Endothelial cell of umbilical vein (primary cell): Measurements from ENCODE around the gene GSTO2. TPM values are rescaled to one million over a fixed set of nuclear protein-coding genes. Genes with fewer than 3 reads are reported as not detected.

ENCODE experiments used
- BruUV-seq: library from RNA; stranded (reverse); fragments of 400-500 nt; replicated peaks from 2 replicates; lab custom pipeline; 2021; lab: Mats Ljungman, UMichigan
- CTCF ChIA-PET: fragments of 300-600, 350-600 bp; sonication (Branson Sonifier 250); formaldehyde crosslinking; loops from one replicate; lab custom pipeline; 2021; ENCODE audit warnings: antibody characterized with exemption, inconsistent platforms; lab: Charles Lee
- POLR2A ChIA-PET: fragments of 300-600, 350-600 bp; sonication (Branson Sonifier 250); formaldehyde crosslinking; loops from one replicate; lab custom pipeline; 2021; ENCODE audit warnings: antibody characterized with exemption, inconsistent platforms; lab: Charles Lee
- DNase-seq: peaks from one replicate; pipeline ENCODE4 v3.0.0-alpha.2; 2011; ENCODE audit warnings: low read depth, low spot score
- FAIRE-seq: peaks from 2 replicates; lab custom pipeline; 2011; peaks lifted over from hg19 to GRCh38; lab: Jason Lieb, UNC
- H2AFZ ChIP-seq: 2 replicates; pipeline ENCODE4 v1.6.0; 2012; ENCODE audit warnings: low read depth, low read length, control low read depth, inconsistent platforms
- H3K27ac ChIP-seq: 2 replicates; pipeline ENCODE4 v1.5.1; 2011; ENCODE audit warnings: low read depth, mild to moderate bottlenecking, control low read depth, low read length, moderate library complexity; ENCODE audit not compliant: insufficient read depth
- H3K27me3 ChIP-seq, 2 experiments: 2 replicates each; pipeline versions ENCODE4 v1.6.0 to v1.6.1; 2011; ENCODE audit warnings: low read length in 2 of 2, mixed read lengths in 1 of 2; ENCODE audit not compliant: control insufficient read depth in 2 of 2, insufficient read depth in 2 of 2
- H3K36me3 ChIP-seq, 2 experiments: 2 replicates in 1 of 2; 3 replicates in 1 of 2; pipeline ENCODE4 v1.5.1; 2011; ENCODE audit warnings: low read length in 2 of 2, mild to moderate bottlenecking in 1 of 2, moderate library complexity in 1 of 2; ENCODE audit not compliant: control insufficient read depth in 2 of 2, insufficient read depth in 2 of 2; ENCODE audit errors: extremely low read depth in 1 of 2
- H3K4me1 ChIP-seq: 3 replicates; pipeline ENCODE4 v1.5.1; 2011; ENCODE audit warnings: mild to moderate bottlenecking, low read length; ENCODE audit not compliant: control insufficient read depth, insufficient read depth; ENCODE audit errors: extremely low read depth
- H3K4me2 ChIP-seq: 2 replicates; pipeline ENCODE4 v1.6.1; 2011; ENCODE audit warnings: low read length, control low read depth, mixed read lengths; ENCODE audit not compliant: insufficient read depth
- H3K4me3 ChIP-seq, 3 experiments: fragments of 200-600 bp in 1 of 3; sonication (generic), shearing (Covaris generic) in 1 of 3; replicated peaks in 1 of 3; 2 replicates each; pipeline ENCODE4 v1.5.1; 2011 to 2016; ENCODE audit warnings: control low read depth in 3 of 3, low read length in 3 of 3, mild to moderate bottlenecking in 2 of 3, inconsistent platforms in 1 of 3, low read depth in 1 of 3, moderate library complexity in 1 of 3; ENCODE audit not compliant: insufficient read depth in 1 of 3
- H3K79me2 ChIP-seq: 2 replicates; pipeline ENCODE4 v1.6.0; 2012; ENCODE audit warnings: low read length, inconsistent platforms; ENCODE audit not compliant: control insufficient read depth, insufficient read depth
- H3K9ac ChIP-seq: replicated peaks from 2 replicates; pipeline ENCODE3; 2011; ENCODE audit warnings: low read length, control low read depth; ENCODE audit not compliant: insufficient read depth; ENCODE audit errors: extremely low read depth
- H3K9me1 ChIP-seq: replicated peaks from 3 replicates; pipeline ENCODE4 v1.6.0; 2011; ENCODE audit warnings: mild to moderate bottlenecking, low read length; ENCODE audit not compliant: control insufficient read depth, insufficient read depth; ENCODE audit errors: extremely low read depth
- H3K9me3 ChIP-seq: replicated peaks from 2 replicates; pipeline ENCODE4 v1.5.1; 2012; ENCODE audit warnings: low read length, inconsistent platforms; ENCODE audit not compliant: control insufficient read depth, insufficient read depth
- H4K20me1 ChIP-seq: replicated peaks from 2 replicates; pipeline ENCODE3; 2011; ENCODE audit warnings: mild to moderate bottlenecking, low read length; ENCODE audit not compliant: control insufficient read depth, insufficient read depth; ENCODE audit errors: extremely low read depth
- CTCF ChIP-seq, 2 donors: IDR thresholded peaks; 1 replicate in 1 of 2; 2 replicates in 1 of 2; pipeline ENCODE4 v1.5.1; 2011; ENCODE audit warnings: low read length in 2 of 2, mild to moderate bottlenecking in 2 of 2, moderate library complexity in 2 of 2, control low read depth in 1 of 2, inconsistent platforms in 1 of 2, low read depth in 1 of 2; ENCODE audit not compliant: insufficient read depth in 1 of 2; ENCODE audit errors: extremely low read depth in 1 of 2
- EZH2 ChIP-seq: IDR thresholded peaks from 2 replicates; pipeline ENCODE4 v1.6.1; 2012; ENCODE audit warnings: borderline replicate concordance, low read depth, mild to moderate bottlenecking, moderate library complexity, low read length, inconsistent platforms; ENCODE audit not compliant: severe bottlenecking
- FOS ChIP-seq: IDR thresholded peaks from 2 replicates; pipeline ENCODE4 v1.6.1; 2011; ENCODE audit warnings: mild to moderate bottlenecking, low read length, moderate library complexity, borderline replicate concordance; ENCODE audit not compliant: insufficient read depth
- GATA2 ChIP-seq: IDR thresholded peaks from 2 replicates; pipeline ENCODE4 v1.7.0; 2011; ENCODE audit warnings: low read depth, mild to moderate bottlenecking, moderate library complexity, mixed read lengths, low read length; ENCODE audit not compliant: insufficient read length, insufficient read depth
- JUN ChIP-seq: IDR thresholded peaks from 2 replicates; pipeline ENCODE4 v1.6.1; 2011; ENCODE audit warnings: borderline replicate concordance, low read depth; ENCODE audit not compliant: insufficient read length, insufficient read depth
- MYC ChIP-seq: IDR thresholded peaks from one replicate; pipeline ENCODE4 v1.6.1; 2011; ENCODE audit warnings: mild to moderate bottlenecking, low read depth, low read length
- POLR2A ChIP-seq: IDR thresholded peaks from 2 replicates; pipeline ENCODE4 v1.6.1; 2012; ENCODE audit warnings: low read depth, mild to moderate bottlenecking, control low read depth, low read length
- POLR2AphosphoS5 ChIP-seq: IDR thresholded peaks from 2 replicates; pipeline ENCODE4 v1.6.1; 2012; ENCODE audit warnings: low read depth, mild to moderate bottlenecking, control low read depth, low read length, moderate library complexity; ENCODE audit not compliant: insufficient read depth
- dilution Hi-C: fragments of 300-500 bp; cut with MboI; formaldehyde crosslinking; loops from one replicate; pipeline ENCODE4 v1.15.0; 2019; ENCODE audit warnings: low sequenced_read_pairs; ENCODE audit not compliant: extremely low pct_ligation_motif_present
- intact Hi-C: fragments of 100-400 bp; cut with micrococcal nuclease; formaldehyde crosslinking; loops from one replicate; pipeline ENCODE4 v1.10.0; 2022
- polyA plus RNA-seq, 4 experiments: library from polyadenylated mRNA; depleted of rRNA in 3 of 4; stranded (reverse) in 3 of 4; unstranded in 1 of 4; fragments of >200 nt; gene quantifications; 2 replicates each; pipeline versions ENCODE4 v1.2.1 to v1.2.3, GENCODE V29; 2011 to 2012; ENCODE audit warnings: missing spikeins in 1 of 4
- total RNA-seq: library from RNA; stranded (reverse); gene quantifications from 2 replicates; pipeline ENCODE4 v1.2.3, GENCODE V29; 2021
- TF ChIP-seq, protein P1 (sequence below): IDR thresholded peaks from 2 replicates; pipeline ENCODE4 v1.6.1; 2011; ENCODE audit not compliant: insufficient read depth, insufficient read length

The GSTO2 gene
- total and polyA plus RNA-seq, 2 donors (not counting 3 experiments of a cell fraction or from before 2014, with no cell fraction given), result 0.84 to 1.4 TPM

- Histone ChIP-seq H3K4me3 (no peak overlapping the region), H3K79me2 (peaks cover 19% of the 10 kb centered on the region), H3K4me1 (peaks cover 10% of the 10 kb centered on the region), H4K20me1 (no peaks in the 10 kb centered on the region), H3K27ac (no peak overlapping the region), H3K9me3 (no peaks in the 10 kb centered on the region), H2AFZ (no peak overlapping the region), H3K36me3 (no peaks in the 10 kb centered on the region), H3K9me1 (no peaks in the 10 kb centered on the region), H3K9ac (no peak overlapping the region), H3K4me2 (no peak overlapping the region), H3K27me3 (no peaks in the 10 kb centered on the region)
- ChIA-PET POLR2A (interaction anchor here (1.1 to 1.7 kb wide), 2 partner anchors 17 to 25 kb away, joined by 4 read pairs; no protein-coding TSS in a partner anchor), CTCF (interaction anchor here (1.8 to 5.8 kb wide), 9 partner anchors 13 to 47 kb away, joined by 8 to 107 read pairs (median 33); partner anchors contain the start of genes CFAP58 and ITPRIP)
- dilution Hi-C loops (no loop called here), intact Hi-C loops (no loop called here)
- FAIRE-seq (no peak), DNase-seq (no peak)
- BruUV-seq, result no TSS peak
- TF ChIP-seq CTCF (IDR thresholded peaks at IDR 0.05; ENCODE audit: extremely low read depth in 1 of 2, insufficient read depth in 1 of 2, low read depth in 1 of 2, low read length in 2 of 2) (no peak), POLR2A (no peak), POLR2AphosphoS5 (no peak), FOS (no peak), JUN (no peak), EZH2 (no peak), GATA2 (no peak), MYC (no peak)
- TF ChIP-seq, protein P1, sequence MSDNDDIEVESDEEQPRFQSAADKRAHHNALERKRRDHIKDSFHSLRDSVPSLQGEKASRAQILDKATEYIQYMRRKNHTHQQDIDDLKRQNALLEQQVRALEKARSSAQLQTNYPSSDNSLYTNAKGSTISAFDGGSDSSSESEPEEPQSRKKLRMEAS, result no peak
Observed at GRCh38 chr10:104306897-104307296, 37.9 kb downstream of the GSTO2 start.
